ENCODE measurements around the gene SMIM33. TPM values are rescaled to one million over a fixed set of nuclear protein-coding genes. Genes with fewer than 3 reads are reported as not detected.

SMIM33 gene
- total and polyA plus RNA-seq, 9 of the 15 experiments (the other 6 are each of a cell fraction or from before 2014, with no cell fraction given) = not detected

- 0 out of 2 replicates have a peak overlapping the region, but pooled peaks have one; percentile 8 for H2AFZ ChIP-seq (ENCODE audit: low read depth, low read length)
- CTCF ChIA-PET (ENCODE audit: low intra/inter-chr PET ratio) = no interaction called here
- H3K27me3 ChIP-seq (ENCODE audit: control insufficient read depth in 2 of 2, insufficient read depth in 2 of 2, low read length in 2 of 2) = no peaks in the 10 kb centered on the region
- H3K27ac ChIP-seq (ENCODE audit: extremely low read depth, low read depth, low read length) = no peak overlapping the region
- no peaks in the 10 kb centered on the region for H3K9me1 ChIP-seq (ENCODE audit: control insufficient read depth, insufficient read depth, low read length)
- no TSS peak for BruUV-seq (replicated peaks)
- 83% methylated on average over 15 of the region's 15 CpGs for WGBS (ENCODE audit: insufficient coverage, low coverage, missing lambda C conversion rate)
- H3K9me3 ChIP-seq (replicated peaks; ENCODE audit: control insufficient read depth, insufficient read depth, low read depth, low read length) = no peaks in the 10 kb centered on the region
- no peaks in the 10 kb centered on the region; the same call in 1 of the 3 replicates for H3K79me2 ChIP-seq (ENCODE audit: control insufficient read depth, insufficient read depth, low read length)
- no peak for TF ChIP-seq YBX1 (IDR thresholded peaks at IDR 0.05)
- peak; percentile 55; the same call in 1 of the 2 replicates for TF ChIP-seq POLR2G (IDR thresholded peaks at IDR 0.05; ENCODE audit: low read depth, low read length)
- no peak for FAIRE-seq
- no peak overlapping the region for H3K4me3 ChIP-seq
- peaks cover 36 to 59% of the 10 kb centered on the region in 2 experiments for H3K4me1 ChIP-seq (replicated peaks in 1 of 2; ENCODE audit: control insufficient read depth in 2 of 2, insufficient read depth in 2 of 2, low read length in 2 of 2)
- H3K9ac ChIP-seq (ENCODE audit: insufficient read depth in 1 of 2, low read depth in 2 of 2, low read length in 2 of 2) = peak overlapping the region in 1 of 2 experiments; percentile 63; a peak in 2 of 4 replicates
- H3K4me2 ChIP-seq (ENCODE audit: insufficient read depth, low read length) = no peak overlapping the region
- intact Hi-C loops (cut with micrococcal nuclease) = no loop called here
- DNase-seq (ENCODE audit: extremely low read depth in 1 of 4, low spot score in 3 of 4) = peak in 2 of 4 experiments; percentile 3 to 4
- no peaks in the 10 kb centered on the region for H4K20me1 ChIP-seq (replicated peaks; ENCODE audit: control insufficient read depth, insufficient read depth, low read length)
- POLR2A ChIA-PET = interaction anchor here (1.1 to 3.0 kb wide), 2 partner anchors 9 to 33 kb away, joined by 3 to 15 read pairs; partner anchors contain the start of genes DNAJC18 and STING1
- in situ Hi-C loops (cut with MboI) = no loop called here
- no peak for ATAC-seq
- peaks cover 27% of the 10 kb centered on the region; the same call in 1 of the 3 replicates for H3K36me3 ChIP-seq (ENCODE audit: control insufficient read depth, insufficient read depth, low read length)
These were observed 1.7 kb downstream of the SMIM33 start for GRCh38 chr5:139472386-139473030.

GRCh38 chr5:139473105-139473504 is 2.3 kb downstream of the SMIM33 start:
- H3K27ac ChIP-seq (ENCODE audit: extremely low read depth, low read depth, low read length) = 0 out of 3 replicates have a peak overlapping the region, but pooled peaks have one; percentile 12
- H2AFZ ChIP-seq (ENCODE audit: low read depth, low read length) = no peak overlapping the region; the same call in 1 of the 2 replicates
- ChIA-PET POLR2A (interaction anchor here (1.1 kb wide), 1 partner anchor 34 kb away, joined by 3 read pairs; the partner anchor contains the start of gene DNAJC18), CTCF (ENCODE audit: low intra/inter-chr PET ratio) (no interaction called here)
- ATAC-seq (no peak), DNase-seq (ENCODE audit: extremely low read depth in 1 of 4, low spot score in 3 of 4) (peak in 2 of 4 experiments; percentile 5), FAIRE-seq (no peak)
- no peaks in the 10 kb centered on the region for H3K27me3 ChIP-seq (ENCODE audit: control insufficient read depth in 2 of 2, insufficient read depth in 2 of 2, low read length in 2 of 2)
- peaks cover 42 to 65% of the 10 kb centered on the region in 2 experiments for H3K4me1 ChIP-seq (replicated peaks in 1 of 2; ENCODE audit: control insufficient read depth in 2 of 2, insufficient read depth in 2 of 2, low read length in 2 of 2)
- H3K9me1 ChIP-seq (ENCODE audit: control insufficient read depth, insufficient read depth, low read length) = no peaks in the 10 kb centered on the region
- peaks cover 5% of the 10 kb centered on the region for H3K79me2 ChIP-seq (ENCODE audit: control insufficient read depth, insufficient read depth, low read length)
- H3K4me2 ChIP-seq (ENCODE audit: insufficient read depth, low read length) = no peak overlapping the region
- no peaks in the 10 kb centered on the region for H4K20me1 ChIP-seq (replicated peaks; ENCODE audit: control insufficient read depth, insufficient read depth, low read length)
- no peaks in the 10 kb centered on the region for H3K9me3 ChIP-seq (replicated peaks; ENCODE audit: control insufficient read depth, insufficient read depth, low read depth, low read length)
- peaks cover 33% of the 10 kb centered on the region; the same call in 2 of the 3 replicates for H3K36me3 ChIP-seq (ENCODE audit: control insufficient read depth, insufficient read depth, low read length)
- intact Hi-C loops (cut with micrococcal nuclease) = no loop called here
- in situ Hi-C loops (cut with MboI) = no loop called here
- H3K9ac ChIP-seq (ENCODE audit: insufficient read depth in 1 of 2, low read depth in 2 of 2, low read length in 2 of 2) = peak overlapping the region in 1 of 2 experiments; percentile 63; a peak in 2 of 4 replicates
- TF ChIP-seq ZBTB1 (CRISPR knock-in tag; IDR thresholded peaks at IDR 0.05; ENCODE audit: borderline replicate concordance, low read depth) (no peak), POLR2G (IDR thresholded peaks at IDR 0.05; ENCODE audit: low read depth, low read length) (0 out of 2 replicates have a peak, but pooled peaks have one; percentile 3)
- 72% methylated on average over 7 of the region's 8 CpGs for WGBS (ENCODE audit: insufficient coverage, low coverage, missing lambda C conversion rate)
- no TSS peak for BruUV-seq (replicated peaks)
- H3K4me3 ChIP-seq = no peak overlapping the region

All from K562 (cell line).